GM19025 (cell line): ENCODE results near the gene NIM1K.
"Not testable (repeated sequence)": the region's sequence is repeated elsewhere in the genome, so short reads cannot be mapped to it uniquely, and the experiment has no call there.

Experiments
- ATAC-seq: cut with Tn5 transposase; IDR thresholded peaks from one replicate; pipeline ENCODE4 v1.9.1; 2021; ENCODE audit warnings: mild to moderate bottlenecking, low read depth, moderate library complexity; ENCODE audit not compliant: unreplicated experiment

NIM1K gene

DNA sequence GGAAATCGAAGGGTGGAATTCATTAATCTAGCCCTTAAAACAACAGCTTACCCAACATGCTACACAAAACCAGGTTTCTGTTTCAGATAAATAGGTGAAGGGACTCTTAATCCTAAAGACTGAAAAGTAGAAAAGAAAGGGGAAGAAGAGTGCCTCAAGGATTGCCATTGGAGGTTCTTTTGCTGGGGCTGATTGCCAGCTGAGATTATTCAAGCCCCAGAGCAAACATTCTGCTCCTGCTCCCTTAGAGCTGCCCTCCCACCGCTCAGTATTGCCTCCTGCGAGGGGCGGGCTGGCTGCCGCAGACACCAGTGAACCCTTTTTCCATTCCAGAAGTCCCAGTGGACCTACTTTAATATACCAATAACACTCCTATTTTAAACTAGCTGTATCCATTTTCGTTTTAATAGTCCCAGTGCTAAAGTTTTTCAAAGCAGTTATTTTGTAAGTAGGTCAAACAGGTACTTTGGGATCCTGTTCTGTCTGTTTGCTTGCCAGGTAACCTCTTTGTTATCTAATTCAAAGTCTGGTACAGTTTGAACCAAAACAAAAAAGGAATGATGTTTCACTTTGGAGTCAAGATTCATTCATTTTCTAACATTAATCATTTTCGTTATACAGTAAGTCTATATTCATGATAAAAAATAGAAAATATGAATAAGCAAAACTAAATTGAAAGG is 82.5 kb downstream of the NIM1K start:
- no peak for ATAC-seq

DNA sequence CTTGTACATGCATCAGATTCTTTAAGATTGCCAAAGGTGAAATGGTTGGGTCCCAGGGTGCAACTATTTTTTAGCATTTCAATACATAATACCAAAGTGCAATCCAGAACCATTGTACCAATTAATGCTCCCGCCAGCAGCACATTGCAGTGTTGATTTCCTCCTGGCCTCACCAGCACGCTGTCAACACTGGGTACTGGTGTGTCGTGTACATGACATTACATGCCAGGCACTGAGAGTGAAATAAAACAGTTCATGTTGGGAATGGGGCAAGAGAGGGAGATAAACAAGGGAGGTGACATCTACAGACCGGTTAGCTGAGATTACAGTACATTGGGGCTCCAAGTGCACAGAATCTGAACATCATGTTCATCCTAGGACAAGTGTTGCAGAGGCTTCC is 83.4 kb downstream of the NIM1K start:
- no peak for ATAC-seq

DNA sequence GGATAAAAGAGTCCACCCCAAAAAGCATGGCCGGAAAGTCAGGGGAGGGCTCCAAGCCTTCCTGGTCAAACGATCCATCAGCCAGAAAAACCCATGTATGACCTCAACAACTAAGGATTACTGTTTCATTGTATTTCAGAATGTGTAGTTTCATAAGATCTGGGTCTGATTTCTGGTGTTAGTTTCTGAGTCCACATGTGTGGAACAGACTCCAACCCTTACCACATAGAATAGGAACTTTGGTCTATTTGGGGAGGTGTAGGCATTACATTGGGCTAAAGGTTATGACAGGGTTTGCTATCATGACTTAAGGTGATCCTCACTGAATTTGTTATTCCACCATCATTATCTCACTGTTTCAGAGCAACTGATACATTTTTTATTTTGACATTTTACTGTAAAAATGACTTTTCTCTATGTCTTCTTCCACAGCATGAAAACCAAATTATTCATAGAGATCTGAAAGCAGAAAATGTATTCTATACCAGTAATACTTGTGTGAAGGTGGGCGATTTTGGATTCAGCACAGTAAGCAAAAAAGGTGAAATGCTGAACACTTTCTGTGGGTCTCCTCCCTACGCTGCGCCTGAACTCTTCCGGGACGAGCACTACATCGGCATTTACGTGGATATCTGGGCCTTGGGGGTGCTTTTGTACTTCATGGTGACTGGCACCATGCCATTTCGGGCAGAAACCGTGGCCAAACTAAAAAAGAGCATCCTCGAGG is 87.7 kb downstream of the NIM1K start:
- ATAC-seq = no peak

DNA sequence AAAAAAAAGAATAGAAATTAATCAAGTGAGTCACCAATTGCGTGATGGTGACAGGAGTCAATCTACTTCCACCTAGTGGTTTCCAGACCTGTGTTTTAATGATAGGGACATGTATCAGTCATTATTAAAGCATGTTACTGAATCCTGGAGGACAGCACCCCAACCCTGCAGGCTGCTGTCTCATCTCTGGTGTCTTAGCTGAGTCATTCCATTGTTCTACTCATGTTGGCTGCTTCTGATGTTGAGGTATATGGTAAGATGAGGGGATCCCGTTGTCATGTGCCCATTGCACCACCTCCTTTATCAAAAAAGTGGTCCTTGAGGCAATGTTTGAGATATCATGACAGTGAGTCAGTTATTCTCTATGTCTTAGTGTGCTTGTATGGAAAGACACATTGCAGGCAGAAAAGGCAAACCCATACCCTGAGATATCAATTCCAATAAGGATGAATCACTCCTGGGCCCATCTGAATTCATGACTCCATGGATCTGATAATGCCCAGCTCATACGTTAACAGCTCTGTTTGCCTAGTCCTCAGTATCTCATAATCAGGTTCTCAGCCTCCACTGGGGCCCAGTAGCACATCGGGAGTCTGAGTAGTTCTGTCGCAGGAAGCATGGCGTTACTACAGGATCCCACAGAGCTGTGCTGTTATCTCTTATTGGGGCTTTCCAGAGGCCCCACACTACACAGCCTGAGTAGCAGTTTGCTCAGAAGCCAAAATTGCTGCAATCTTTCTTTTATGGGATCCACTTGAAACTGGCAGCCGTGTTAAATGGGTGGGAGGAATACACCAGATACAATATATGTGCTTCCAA is 90.0 kb downstream of the NIM1K start:
- no peak for ATAC-seq

DNA sequence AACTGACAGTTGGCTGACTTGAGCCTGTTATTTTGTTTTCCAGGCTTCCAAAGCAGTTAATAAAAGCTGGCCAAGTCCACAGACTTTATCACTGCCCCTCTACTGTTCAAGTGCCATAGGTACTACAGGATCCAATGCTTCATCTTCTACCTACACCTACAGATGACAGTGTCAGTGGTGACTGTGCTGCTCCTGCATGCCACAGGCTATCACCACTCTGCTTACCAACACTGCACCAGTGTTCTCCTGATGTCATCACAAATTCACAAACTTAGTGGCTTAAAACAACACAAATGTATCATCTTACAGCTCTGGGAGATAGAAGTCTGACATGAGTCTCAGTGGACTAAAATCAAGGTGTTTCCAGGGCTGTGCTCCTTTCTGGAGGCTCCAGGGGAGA is 94.6 kb downstream of the NIM1K start:
- ATAC-seq = no peak

DNA sequence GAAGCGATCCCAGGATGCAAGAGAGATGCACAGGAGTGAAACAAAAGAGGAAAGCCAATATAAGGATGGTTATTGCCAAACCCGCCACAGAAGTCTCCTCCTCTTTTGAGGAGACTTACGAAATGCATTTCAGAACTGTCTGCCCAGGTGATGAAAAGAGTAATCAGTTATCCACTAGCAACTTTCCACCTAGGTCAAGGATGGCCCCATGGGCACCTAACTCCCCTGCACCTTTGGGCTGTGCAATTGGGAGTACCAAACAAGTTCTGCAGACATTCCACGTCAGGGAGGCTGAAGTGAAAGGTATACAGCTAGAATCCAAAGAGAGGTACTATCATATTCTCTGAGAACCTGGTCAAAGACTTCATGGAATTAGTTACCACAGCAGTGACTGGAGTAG is 95.5 kb downstream of the NIM1K start:
- ATAC-seq = no peak

- ATAC-seq = no peak
Observed at GRCh38 chr5:43288269-43288831, 96.3 kb downstream of the NIM1K start.

GRCh38 chr5:43290726-43291125 is 98.7 kb downstream of the NIM1K start:
- ATAC-seq = no peak

DNA sequence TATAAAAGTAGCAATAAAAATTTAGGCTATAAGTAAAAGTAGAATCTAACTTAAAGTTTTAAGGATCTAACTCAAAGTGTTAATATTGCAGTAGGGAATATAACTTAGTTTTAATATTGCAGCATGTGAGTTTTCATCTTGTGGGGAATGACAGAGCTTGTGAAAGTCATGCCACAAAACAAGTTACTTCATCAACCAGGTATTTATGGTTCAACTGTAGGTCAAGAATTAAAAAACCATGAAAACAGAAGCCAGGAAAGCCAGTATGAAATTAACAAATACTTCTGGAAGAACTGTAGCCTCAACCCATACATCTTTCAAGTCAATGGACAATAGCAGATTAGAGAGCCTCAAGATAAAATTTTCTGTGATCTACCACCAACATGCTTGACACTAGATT is 102.2 kb downstream of the NIM1K start:
- ATAC-seq = no peak

DNA sequence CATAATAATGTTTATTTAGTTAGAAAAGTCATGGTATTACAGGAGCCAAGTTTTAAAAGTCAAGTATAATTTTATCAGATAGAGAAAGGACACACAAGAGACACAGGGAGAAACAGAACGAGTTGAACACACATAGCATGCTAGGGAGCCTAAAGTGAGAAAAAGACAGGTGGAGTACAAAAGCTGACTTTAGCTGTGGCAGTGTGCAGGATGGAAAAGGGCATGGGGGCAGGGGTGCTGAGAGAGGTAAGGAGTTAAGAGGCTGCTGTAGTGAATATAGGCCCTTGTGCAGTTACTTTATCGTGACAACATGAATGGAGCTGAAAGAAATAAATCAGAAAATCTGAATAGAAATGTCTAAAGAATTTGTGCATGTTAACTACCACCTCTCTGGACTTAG is 103.2 kb downstream of the NIM1K start:
- ATAC-seq = no peak

GRCh38 chr5:43296835-43297234 is 104.8 kb downstream of the NIM1K start:
- no peak for ATAC-seq

DNA sequence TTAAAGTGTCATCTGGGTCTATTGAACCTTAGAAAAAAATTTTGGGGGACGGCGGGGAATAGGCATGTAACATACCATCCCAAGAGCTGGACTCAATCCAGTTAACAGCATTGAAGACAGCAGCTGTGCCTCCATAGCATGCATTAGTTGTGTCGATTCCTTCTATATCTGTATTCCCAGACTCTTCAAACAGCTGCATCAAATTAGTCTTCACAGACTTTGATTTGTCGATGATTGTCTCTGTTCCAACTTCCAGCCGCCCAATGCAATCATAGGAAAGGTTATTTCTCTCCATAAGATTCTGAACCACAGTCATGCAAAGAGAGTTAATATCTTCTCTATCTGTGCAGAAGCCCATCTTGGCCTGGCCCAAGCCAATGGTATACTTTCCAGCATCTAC is 106.4 kb downstream of the NIM1K start:
- no peak for ATAC-seq

GRCh38 chr5:43300112-43300511 is 108.1 kb downstream of the NIM1K start:
- no peak for ATAC-seq

- ATAC-seq = no peak
Observed at GRCh38 chr5:43301653-43302091, 109.6 kb downstream of the NIM1K start.

DNA sequence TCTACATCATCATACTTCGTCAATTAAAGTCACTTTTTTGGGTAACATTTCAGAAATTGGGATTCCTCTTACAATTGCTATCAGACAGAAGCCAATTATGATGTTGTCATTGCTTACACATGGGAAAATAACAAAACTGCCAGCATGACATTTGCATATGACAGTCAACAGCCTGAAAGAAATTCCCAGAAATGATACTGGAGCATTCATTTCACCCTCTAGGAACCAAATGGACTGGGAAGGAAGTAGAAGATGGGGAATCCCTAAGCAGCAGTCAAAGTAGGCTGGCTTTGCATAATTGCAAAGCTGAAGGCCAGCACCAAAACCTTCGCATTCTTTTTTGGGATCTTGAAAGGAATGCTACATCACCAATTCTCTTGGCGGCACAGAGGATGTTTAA is 110.5 kb downstream of the NIM1K start:
- ATAC-seq = no peak

GRCh38 chr5:43303242-43303641 is 111.2 kb downstream of the NIM1K start:
- no peak for ATAC-seq

- ATAC-seq = no peak
Observed at GRCh38 chr5:43304525-43304924, 112.5 kb downstream of the NIM1K start.

DNA sequence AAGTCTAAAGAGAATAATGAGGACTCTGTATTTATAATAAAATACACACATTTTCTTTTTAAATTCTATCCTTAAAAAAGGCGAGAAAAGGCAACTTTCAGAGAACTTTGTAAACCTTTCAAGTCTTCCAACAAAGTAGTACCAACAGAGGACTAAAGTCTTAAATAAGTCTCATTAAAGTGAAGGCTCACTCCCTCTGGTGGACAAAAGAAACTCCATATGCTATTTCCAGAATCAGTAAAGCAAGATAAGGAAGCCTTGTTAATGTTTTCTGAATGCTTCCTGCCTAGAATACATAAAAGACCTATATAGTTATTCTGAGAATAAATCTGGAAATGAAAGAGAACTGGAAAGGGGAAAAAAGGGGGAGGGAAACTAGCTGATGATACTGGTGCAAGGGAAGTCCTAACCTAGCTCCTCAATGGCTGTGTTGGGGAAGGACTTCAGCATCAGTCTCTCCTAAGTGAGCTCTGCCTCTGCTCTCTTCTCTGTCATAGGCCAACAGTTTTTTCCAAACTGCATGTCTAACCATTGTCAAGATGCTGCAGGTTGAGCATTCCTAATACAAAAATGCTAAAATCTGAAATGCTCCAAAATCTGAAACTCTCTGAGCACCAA is 114.0 kb downstream of the NIM1K start:
- ATAC-seq = peak; percentile 48

GRCh38 chr5:43306954-43307353 is 114.9 kb downstream of the NIM1K start:
- not testable (repeated sequence) for ATAC-seq

DNA sequence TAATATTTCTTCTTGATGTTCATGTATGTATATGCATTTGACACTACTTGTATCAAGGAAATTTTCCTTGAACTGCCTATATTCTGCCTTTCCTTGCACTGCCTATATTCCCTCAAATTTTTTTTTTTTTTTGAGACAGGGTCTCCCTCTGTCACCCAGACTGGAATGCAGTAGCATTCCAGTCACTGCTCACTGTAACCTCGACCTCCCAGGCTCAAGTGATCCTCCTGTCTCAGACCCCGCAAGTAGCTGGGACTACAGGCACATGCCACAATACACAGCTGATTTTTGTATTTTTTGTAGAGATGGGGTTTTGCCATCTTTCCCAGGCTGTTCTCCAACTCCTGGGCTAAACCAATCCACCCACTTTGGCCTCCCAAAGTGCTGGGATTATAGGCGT is 117.1 kb downstream of the NIM1K start:
- no peak for ATAC-seq

- no peak for ATAC-seq
Observed at GRCh38 chr5:43309637-43310036, 117.6 kb downstream of the NIM1K start.
